HG03135 (cell line): ENCODE measurements around the gene EXOSC2.

Experiments
- ATAC-seq: cut with Tn5 transposase; IDR thresholded peaks from one replicate; pipeline ENCODE4 v1.9.1; 2021; ENCODE audit warnings: mild to moderate bottlenecking, moderate library complexity; ENCODE audit not compliant: unreplicated experiment

The EXOSC2 gene

GRCh38 chr9:130735566-130735965, 42.0 kb downstream of the EXOSC2 start:
- ATAC-seq, result no peak

DNA sequence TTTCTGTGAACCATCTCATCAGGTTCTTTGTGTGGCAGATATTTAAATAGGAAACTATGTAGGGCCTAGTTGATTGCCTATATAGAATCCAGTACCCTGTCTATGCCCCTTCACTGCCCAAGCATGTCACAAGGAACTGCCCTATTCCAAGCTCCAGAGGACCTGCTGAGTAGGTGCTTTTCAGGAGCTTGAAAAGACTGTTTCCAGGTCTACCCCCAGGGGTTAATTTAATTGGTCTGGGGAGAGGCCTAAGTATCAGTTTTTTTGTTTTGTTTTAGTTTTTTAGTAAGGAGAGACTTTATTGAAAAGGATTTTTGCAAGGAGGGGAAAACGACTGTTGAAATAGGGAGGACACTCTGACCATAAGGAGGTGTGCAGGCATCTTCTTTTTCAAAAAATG, 43.3 kb downstream of the EXOSC2 start:
- no peak for ATAC-seq

- no peak for ATAC-seq
These were observed 44.7 kb downstream of the EXOSC2 start for GRCh38 chr9:130738281-130738680.

GRCh38 chr9:130739081-130739480, 45.5 kb downstream of the EXOSC2 start:
- no peak for ATAC-seq

GRCh38 chr9:130740218-130741023, 46.8 kb downstream of the EXOSC2 start:
- ATAC-seq, result no peak

DNA sequence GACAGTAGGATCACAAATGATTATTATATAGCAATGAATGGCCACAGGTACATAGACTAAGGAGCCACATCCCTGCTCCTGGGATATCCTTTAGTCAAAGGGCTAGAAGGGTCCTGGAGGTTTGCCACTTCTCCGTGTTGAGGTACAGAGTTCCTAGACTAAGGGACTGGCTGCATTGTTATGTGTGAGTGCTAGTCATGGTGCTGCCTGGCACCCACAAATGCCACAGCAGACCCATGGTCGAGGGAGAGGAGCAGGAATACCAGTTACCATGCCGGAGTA, 47.4 kb downstream of the EXOSC2 start:
- ATAC-seq, result no peak

DNA sequence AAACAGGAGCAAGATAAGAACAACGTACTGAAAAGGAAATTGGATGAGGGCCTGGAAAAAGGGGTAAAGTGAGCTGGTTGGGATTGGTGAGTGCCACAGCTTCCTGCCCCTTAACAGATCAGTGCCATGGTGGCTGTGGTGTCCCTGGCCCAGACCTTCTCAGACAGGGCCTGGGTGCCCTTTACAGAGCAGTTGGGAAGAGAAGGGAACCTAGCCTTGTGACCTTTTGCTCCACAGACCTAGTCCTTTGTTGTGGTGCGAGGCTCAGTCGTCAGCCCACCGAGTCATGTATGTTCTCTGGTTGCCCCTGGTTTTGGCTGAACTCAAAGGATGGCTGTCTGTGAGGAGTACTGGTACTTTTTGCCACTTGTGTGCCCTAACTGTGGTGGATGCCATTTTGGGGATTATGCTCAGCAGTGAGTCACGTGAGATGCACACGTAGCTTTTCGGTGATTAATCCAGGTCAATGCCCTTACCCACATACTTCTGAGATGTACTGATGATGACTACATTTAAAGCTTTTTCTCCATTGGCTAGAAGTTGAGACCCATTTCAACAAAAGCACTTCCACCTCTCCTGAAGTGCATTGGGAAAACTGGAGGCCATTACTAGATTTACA, 48.4 kb downstream of the EXOSC2 start:
- ATAC-seq, result no peak

DNA sequence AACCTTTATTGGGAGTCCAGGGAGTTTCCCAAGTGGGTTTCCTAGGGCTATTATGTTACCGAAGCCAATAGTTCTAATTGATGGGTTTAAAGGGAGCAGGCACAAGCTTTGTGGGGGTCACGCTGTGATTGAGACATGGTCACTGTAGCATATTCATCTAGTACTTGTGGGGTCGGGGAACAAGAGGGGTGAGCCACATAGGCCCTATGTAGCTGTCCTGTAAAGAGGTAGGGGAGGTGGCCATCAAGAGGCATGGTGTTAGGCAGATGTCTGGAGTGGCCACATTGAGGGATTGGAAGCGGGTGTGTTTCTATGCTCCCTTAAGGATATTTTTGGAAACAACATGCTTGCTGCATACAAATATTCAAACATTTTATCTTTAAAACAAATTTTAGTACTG, 50.1 kb downstream of the EXOSC2 start:
- no peak for ATAC-seq

DNA sequence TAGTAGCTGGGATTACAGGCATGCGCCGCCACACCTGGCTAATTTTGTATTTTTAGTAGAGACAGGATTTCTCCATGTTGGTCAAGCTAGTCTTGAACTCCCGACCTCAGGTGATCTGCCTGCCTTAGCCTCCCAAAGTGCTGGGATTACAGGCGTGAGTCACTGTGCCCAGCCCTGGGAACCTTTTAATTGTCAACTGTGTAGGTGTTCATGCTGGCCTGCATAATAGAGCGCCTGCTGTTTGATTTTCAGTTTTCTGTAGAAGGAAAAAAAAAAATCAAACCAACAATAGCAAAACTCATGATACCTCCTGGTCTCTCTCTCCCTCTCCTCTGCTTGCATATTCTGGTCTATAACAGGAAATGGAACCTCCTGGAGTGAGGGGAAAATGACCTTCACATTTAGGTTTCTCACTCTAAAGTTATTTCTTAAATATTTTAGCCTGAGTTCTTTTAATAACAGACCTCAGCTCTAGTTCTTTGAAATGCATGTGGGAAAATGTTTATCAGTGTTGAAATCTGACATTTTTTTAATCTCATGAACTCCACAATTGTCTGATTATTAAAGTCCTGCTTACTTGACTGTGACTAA, 51.7 kb downstream of the EXOSC2 start:
- ATAC-seq, result no peak

DNA sequence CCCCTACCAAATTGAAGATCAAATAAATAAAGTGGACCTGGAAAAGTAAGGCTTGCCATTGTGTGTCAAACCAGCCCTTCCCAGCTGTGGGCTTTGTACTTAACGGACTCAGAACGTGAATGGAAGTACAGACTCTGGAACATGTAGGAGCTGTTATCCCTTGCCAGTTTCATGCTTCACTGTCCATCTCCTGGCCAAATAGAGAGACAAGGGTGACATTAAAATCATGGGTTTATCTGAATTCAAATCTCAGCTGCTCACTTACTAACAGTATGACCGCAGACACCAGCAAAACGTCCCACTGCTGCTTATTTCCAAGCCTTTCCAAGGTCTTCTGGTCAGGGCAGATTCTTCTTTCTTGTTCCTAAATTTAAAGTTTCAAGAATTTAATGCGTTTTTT, 52.2 kb downstream of the EXOSC2 start:
- ATAC-seq, result no peak

- ATAC-seq, result no peak
These were observed 53.0 kb downstream of the EXOSC2 start for GRCh38 chr9:130746434-130747212.

GRCh38 chr9:130751631-130752355, 58.2 kb downstream of the EXOSC2 start:
- no peak for ATAC-seq
